CD4-positive, alpha-beta T cell treated with Interleukin-6 at 100 ng/mL for 8 hours (primary cell): Measurements from ENCODE around the gene MOB1A.
"Not testable (repeated sequence)": the region's sequence is repeated elsewhere in the genome, so short reads cannot be mapped to it uniquely, and the experiment has no call there.

Experiments used
- DNase-seq: peaks from one replicate; pipeline ENCODE4 v3.0.0-alpha.2; 2020; ENCODE audit warnings: mixed read lengths, low spot score

MOB1A gene

DNA sequence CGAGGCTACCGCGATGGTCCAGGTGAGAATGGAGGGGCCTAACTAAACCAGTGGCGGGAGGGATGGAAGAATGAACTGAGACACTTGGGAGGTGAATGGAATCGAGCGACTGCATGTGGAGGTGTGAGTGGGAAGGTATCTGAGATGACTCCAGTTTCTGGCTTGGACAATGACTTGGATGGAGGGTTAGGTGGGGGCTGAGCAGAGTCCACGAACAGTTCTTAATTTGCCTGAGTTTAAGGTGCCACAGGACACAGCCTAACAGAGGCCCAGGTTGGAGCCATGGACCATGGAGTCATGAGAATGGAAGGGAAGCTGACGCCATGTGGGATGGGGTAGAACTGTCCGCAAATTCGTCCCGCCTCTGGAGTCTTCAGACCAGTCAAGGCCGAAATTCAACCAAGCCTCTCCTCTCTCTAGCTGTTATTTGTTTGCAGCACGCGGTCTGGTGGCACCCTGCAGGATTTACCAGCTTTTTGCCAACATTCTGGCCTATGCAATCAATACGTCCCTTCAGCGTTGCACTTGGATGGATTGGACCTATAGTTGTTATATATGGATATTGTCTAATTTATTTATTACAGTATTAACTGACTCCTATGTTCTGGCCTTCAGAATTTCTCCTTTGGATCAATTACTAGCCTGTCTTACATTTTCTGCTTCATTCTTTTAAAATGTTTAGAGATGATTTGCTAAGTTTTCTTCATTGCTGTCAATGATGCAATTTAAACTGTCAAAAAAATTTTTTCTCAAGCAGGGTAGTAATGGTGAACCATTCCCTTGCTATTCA lies 30.0 kb downstream of the MOB1A start:
- no peak for DNase-seq

DNA sequence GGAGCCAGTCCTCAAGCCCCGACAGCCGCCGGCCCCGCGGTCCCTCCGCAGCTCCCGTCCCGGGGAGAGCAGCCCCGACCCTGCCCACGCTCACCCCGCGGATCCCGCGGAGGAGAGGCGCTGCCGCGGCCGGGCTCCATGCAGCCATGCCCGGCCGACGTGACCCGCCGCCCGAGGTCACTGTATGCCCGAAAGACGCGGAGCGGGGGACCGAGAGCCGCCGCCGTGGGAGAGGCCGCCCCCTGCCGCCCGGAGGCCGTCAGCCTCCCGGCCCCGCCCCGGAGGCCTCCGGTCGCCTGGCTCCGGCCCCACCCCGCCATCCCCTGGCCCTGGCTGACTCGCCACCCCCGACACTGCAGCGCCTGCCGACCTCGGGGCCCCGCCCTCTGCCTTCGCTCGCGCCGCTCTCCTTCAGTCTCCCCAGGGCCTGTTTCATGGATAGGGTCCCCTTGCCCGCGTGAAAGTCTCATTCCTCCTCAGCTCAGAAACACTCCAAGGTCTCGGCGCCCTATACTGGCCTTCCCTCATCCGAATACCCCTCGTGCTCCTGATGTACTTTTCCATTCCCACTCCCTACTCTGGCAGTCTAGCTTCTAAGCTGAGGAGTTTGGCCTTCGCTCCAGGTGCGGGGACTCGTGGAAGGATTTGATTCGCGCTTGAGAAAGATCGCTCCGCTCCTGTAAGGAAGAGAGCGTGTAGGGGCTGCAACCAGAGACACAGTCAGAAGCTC lies 30.8 kb downstream of the MOB1A start, which contains the start of gene BOLA3:
Gene BOLA3, minus strand, starts transcription at position 186 of the 730 bp plus-strand sequence. Its CDS starts 38 bp downstream, at position 148.
- peak; percentile 79 for DNase-seq

DNA sequence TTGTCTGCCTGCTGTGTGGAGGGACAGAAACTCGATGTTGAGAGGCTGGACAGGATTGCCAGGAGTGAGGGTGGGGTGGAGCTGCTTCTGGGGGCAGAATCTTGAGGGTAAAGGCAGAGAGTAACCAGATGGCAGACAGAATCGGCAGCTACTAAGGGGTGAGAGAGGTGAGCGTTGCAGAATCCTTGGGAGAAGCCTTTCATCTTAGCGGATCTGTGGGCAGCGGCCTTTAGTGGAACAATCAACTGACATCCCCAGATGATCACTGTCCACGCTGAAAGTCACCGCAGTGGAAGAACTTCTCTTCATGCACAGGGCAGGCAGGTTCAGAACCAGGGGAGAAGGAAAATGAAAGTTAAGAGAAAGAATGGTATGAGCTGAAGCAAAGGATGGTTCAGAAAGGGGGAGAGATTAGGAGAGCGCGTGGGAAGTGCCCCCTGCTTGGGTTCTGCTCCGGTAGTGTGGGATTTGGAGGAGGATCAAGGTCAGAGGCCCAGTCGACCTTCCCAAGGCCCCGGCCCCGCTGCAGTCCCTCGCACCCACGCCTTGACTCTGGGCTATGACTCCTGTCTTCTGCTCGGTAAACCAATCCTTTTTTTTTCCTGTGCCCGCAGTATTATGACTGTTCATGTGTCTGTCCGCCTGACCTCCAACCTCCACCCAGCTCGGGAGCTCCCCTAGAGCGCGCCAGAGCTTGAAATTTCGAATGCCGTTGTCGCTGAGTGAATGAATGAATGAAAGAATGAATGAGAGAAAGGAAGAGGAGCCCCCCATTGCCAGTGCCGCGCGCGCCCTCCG lies 31.6 kb downstream of the MOB1A start:
- DNase-seq, result peak; percentile 3

DNA sequence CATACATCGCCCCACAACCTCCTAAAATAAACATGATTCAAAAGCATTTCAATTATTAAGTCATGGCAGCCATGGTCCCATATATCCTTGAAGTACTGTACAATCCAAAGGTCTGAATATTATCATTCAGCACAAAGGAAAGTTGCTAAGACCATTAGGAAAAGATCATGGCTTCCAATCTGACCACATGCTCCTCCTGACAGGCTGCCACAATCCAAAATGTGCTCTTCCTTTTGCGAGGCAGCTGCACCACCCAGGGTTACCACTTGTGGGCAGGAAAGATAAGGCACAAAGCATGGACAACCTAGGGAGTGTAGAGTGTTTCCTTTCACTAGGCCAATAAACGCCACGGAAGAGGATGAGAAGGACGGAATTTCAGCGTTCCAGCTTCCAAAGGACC lies 36.3 kb downstream of the MOB1A start:
- no peak for DNase-seq

DNA sequence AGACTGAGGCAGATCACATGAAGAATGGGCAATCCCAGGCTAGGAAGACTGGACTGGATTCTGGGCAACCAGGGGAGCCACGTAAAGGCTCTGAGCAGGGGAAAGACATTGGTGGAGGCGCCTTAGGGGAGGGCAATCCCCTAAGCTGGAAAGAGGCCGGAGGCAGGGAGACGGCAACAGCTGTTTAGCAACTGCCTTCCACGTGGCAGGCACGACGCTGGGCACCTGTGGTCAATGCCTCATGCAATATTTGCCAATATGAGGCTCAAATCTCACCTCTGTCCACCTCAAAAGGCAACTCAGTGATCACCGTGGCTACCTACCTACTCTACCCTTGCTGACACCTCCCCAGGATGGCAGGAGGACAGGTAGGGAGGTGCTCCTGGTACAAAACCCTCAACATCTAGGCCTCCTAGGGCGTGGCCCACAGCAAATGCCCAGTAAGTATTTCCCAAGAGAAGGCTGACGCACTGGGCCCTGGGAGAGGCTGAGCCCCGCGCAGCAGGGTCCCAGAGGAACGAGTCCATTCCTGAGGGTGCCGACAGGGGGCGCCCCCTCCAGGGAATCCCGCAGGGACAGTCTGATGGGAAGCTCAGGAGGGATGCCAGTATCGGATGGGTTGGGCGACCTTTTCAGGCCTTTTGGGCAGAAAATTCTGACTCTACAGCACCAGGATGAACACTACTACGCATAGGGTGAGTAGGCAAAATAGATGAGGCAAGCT lies 39.9 kb downstream of the MOB1A start:
- DNase-seq, result no peak

DNA sequence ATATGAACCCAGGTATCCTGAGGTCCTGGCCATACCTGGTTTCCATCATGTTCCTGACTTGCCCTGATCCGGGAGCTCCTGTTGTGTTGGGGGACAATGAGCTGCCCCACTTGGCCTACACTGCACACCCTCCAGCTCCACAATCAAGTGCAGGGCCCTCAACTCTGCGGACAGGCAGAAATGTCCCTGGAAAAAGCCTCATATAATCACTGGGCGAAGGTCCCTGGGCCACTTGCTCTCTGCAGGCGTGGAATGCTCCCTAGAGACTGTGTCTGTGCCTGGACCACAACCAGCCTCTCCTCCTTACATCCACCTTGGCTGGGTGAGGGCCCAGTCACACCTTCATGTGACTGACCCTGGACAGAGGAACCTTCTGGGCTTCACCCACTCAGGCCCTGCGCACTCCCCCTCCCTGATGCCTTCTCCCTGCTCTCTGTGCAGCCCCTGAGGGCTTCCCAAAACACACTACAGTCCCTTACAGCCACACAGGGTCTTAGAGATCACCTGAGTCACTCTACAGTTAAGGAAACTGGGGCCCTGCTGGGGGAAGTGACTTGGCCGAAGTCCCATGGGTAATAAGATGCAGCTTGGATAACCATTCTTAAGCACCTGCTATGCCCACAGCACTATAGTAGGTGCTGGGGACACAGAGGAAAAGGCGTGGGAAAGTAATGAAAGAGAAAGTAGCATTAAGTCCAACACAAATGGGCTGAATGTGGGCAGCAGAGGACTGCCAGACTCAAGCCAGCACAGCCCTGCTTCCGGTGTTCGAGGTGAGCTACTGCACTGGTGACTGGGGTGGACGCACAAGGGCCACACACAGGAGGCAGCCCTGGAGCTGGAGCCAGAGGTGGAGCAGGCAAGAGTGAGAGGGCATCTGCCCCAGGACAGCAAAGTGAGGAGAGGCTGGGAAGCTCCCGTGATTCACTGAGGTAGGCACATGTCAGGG lies 40.8 kb downstream of the MOB1A start:
- no peak for DNase-seq

DNA sequence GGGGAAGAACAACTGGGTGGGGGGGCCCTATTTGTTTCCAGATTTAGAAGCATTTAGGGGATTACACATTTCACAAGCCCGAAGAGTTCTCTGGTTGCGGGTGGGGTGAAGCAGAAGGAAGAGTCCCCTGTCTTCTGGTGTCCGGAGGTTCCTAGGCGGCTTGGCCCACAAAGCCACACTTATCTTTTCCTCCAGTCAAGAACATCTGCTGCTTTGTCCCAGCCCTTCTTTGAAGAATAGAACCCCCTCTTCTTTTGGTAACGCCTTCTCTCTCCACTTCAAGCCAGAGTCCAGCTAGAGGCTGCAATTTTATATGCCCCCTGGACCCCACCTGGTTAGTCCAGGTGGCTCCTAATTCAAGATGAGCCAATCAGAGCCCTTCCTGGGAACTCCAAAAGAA lies 46.8 kb downstream of the MOB1A start:
- DNase-seq, result no peak

DNA sequence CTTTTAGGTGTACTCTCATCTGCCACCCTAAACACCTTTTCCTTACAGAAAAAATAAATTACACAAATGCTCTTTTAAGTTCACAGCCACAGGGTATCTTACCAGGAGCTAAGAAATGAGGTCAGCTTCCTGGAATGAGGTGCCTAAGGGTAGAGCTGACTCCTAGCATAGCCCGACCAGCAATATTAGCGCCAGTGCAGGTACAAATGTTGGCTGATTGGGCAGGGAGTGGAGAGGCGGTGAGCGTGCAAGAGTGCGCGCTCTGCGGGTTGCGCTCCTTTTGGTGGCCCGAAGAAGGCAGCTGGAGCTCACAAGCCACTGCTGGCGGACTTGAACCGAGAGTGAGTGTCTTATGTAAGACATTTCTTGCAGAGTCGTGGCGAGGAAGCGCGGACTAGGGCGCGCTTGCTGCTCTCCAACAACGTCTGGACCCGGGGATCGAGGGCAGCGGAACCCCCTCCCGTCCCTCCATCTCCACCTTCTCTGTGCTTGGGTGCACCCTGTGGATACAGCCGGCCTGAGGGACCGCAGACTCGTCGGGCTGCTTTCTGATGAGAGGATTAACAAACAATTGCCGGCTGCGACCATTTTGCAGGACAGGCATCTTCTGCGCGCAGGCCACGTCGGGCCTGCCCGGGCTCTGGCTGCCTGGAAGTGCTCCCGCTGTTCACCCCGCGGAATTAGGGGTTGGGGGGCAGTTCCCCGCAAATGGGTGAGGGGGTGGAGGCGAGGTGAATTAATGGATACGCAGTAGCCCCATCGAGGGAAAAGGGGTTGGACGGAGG lies 48.3 kb downstream of the MOB1A start:
- no peak for DNase-seq

DNA sequence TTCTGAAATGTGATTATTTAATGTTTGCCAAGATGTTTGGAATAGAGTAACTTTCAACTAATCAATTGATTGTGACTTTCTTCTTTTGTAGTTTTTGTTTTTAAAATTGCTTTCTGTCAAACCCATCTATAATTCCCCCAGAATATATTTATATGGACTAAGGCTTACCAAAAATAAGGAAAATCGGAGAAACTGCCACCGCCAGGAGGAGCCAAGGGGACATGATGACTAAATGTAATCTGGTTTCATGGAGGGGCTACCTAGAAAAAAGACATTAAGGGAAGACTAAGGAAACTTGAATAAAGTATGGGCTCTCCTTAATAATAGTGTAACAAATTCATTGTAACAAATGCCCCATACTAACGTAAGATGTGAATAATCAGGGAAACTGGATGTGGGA lies 50.5 kb downstream of the MOB1A start:
- DNase-seq, result no peak

DNA sequence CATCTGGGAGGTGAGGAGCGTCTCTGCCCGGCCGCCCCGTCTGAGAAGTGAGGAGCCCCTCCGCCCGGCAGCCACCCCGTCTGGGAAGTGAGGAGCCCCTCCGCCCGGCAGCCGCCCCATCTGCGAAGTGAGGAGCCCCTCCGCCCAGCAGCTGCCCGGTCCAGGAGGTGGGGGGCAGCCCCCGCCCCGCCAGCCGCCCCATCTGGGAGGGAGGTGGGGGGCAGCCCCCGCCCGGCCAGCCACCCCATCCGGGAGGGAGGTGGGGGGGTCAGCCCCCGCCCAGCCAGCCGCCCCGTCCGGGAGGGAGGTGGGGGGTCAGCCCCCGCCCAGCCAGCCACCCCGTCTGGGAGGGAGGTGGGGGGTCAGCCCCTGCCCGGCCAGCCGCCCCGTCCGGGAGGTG lies 54.7 kb downstream of the MOB1A start:
- not testable (repeated sequence) for DNase-seq

DNA sequence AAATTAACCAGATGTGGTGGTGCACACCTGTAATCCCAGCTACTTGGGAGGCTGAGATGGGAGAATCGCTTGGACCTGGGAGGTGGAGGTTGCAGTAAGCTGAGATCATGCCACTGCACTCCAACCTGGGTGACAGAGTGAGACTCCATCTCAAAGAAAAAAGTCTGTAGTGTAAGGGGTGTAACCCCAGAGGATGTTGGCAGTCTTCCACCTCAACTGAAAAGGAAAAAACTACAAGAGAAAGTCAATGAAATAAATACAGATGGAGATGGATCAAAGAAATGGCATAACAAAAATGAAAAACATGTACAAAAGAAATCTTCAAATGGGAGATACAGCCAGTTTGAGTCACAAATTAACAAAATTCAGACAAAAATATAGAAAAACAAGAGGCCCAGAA lies 56.8 kb downstream of the MOB1A start:
- not testable (repeated sequence) for DNase-seq

DNA sequence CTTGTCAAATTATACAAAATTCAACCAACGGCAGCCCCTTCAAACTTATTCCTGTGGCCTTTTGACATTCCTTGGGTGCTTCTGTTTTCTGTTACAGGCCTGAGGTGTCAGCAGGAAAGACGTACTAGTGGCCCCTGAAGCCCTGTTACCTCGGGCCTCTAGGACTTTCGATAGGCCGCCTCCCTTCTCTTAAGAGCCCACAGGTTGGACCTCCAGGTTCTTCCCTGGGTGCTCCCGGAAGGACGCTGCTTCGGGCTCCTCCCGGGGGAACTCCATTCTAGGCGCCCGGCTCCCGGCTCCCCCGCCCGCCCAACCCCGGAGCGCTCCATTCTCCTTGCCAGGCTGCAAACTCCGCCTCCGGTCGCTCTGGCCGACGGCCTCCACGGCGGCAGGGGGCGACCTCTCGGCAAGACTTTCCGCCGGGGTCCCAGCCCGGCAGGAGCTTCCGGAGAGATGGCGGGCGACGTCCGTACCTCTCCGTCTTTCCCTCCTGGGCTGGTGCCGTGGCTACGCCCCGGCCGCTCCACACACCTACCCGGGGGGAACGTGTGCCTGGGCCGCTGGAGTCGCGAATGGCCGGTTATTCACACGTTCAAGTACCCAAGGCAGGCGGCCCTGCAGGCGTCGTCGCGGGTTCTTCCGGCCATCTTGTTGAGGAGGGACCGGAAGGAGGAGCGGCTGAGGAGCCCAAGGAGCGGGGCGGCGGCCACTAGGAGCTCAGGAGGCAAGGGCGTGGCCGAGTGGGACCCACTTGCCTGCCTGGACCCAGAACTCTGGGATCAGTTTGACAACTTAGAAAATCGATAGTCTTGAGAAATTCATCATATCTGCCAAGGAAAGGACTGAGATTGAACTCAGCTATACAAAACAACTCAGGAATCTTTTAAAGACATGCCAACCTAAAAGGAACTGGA lies 58.5 kb downstream of the MOB1A start:
- DNase-seq, result peak; percentile 78

DNA sequence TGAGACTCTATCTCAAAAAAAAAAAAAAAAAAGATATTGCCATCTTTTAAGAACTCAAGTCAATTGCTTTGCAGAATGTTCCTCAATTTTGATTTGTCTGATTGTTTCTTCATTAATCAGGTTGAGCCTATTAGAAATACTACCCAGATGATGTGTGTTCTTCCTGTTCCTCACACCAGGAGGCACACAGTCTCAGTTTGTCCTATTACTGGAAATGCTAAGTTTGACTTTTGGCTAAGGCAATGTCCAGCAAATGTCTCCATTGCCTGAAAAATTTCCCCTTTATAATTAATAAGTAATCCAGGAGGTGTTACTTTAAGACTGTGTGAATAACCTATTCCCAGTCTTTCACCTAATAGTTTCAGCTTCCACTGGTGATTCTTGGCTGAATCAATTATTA lies 59.3 kb downstream of the MOB1A start:
- no peak for DNase-seq

DNA sequence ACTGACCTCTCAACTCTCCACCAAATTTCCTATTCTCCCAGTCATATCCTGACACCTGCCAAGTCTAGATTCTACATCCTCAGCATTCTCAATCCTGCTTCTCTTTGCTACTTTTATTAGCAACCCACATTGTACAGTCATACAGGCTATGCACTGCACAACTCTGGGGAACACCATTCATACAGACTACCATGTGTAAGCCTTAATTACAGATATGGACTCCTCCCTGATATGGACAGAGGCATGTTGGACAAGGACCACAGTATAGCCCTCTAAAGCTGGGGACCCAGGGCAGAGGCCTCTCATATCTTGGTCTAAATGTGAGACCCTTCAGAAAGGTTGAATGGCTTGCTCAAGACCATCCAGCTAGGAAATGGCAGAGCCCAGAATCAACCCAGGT lies 67.3 kb downstream of the MOB1A start:
- no peak for DNase-seq

DNA sequence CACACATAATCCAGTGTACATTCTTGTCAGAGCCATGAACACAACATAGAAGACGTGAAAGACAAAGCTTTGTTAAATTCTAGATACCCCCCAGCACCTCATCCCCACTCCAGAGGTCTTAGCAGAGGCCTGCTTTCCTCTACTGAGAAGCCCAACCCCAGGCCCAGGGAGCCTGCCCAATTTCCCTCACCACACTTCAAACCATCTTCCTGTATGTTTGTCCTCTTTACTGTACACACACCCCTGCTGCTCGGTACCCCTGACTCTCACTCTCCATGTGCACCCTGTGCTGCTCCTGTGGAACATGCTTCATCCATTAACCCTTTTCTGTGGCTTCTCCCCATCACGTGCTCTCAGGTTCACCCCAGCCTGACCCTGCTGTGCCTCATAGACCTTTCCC lies 68.1 kb downstream of the MOB1A start:
- no peak for DNase-seq

DNA sequence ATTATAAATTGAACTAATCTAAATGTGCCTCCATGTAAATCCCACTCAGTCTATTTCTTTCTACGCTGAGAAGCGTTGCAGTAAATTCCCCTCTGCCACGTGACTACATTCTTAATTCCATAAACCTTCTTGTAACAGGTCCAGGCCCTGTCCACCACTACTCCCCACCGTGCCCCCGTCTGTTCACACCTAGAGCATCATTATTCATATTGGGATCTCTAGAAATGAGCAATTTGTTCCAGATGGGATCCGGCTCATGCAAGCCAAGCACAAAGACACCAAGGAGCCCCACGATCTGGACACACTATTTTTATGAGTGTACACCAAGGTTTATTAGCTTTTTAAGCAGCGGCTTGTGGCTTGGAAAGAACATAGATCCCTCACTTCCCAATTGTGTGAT lies 69.1 kb downstream of the MOB1A start:
- no peak for DNase-seq

DNA sequence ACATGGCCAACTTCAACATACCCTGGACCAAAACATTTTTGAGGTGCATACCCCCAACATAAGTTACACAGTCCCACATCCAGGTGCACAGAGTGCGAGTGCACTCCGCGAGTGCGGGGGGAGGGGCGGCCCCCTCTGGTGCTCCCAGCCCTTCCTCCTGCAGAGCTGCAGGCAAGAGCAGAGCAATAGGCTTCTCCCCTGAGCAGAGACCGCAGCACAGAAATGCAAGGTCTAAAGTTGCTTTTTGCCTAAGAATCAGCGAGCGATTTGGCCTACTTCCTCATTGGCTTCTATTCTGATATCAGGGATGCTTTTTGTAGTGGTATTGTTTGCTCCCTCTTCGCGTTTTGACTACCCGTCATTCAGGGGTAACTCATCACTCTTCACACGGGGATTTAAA lies 71.6 kb downstream of the MOB1A start:
- no peak for DNase-seq

DNA sequence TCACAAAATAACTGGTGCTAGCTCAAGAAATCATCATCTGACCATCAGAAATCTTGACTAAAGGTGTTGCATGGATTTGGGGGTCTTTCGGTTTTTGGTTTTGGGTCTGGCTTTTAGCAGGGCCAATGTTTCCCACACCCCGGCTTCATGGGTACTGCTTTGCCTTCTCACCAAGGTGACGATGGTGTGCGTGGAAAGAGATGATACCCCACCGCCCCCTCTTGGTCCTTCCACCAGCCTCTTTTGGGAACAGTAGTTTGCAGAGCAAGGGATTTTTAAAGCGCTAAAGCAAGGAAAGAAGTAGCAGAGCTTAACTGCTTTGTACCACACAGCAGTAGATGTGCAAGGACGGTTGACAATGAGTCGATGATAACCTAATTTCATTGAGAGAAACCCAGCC lies 73.3 kb downstream of the MOB1A start:
- DNase-seq, result no peak

DNA sequence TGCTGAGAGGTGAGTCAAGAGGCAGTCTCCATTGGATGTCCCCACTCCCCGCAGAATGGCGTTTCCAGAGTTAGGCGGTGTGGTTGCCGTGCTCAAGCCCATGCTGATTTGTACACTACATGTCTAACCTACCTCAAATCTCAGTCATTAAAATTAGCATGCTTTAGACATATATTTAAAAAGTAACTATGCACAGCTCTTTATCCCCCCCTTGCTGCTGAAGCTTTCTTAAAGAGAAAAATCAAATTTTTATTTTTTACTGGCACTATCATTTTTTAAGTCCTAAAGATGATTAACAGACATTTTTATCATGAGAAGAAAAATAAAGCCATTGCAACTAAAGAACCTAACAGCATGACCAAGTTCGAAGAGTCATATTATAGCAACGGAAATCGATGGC lies 73.8 kb downstream of the MOB1A start:
- no peak for DNase-seq
